Activated T-cell treated with anti-CD3 and anti-CD28 coated beads for 24 hours (primary cell): ENCODE data around the gene KIAA1217.
"Not testable (repeated sequence)": the region's sequence is repeated elsewhere in the genome, so short reads cannot be mapped to it uniquely, and the experiment has no call there.

Experiments used
- DNase-seq: peaks from one replicate; pipeline ENCODE4 v3.0.0-alpha.2; 2020; ENCODE audit warnings: low read depth

The KIAA1217 gene

DNA sequence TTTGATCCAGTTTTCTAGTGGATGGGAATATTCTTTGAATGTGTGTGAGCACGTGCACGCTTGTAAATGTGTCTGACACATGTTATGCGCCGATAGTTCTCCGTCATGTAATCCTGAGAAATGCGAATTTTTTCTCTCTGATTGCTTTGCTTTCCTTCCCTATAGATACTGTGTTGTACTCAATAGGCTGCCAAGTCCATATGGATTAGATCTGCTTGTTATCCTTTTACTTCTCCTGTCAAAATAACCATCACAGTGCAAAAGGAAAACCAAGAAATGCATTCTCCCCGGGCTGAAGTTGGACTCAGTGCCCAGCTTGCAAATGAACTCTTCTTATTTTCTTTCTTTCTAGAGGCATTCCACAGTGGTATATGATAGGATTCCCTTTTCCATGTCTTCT is 131.9 kb downstream of the KIAA1217 start:
- no peak for DNase-seq

DNA sequence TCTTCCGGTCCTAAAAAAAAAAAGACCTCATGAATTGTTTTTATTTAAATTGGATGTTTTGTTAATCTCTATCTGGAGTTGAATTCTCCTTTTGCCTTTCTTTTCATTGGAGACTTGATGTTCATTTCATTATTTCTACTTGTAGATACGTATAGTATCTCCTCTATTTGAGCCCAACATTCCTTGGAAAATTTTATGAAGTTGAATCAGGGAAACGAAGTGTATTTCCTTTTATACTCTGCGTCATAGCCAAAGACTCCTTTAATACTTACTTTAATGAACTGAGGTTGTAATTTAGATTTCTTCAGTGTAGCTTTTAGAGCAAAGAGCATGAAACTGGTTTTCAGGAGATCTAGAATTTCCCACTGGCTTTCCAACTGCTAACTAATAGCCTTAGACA is 132.4 kb downstream of the KIAA1217 start:
- no peak for DNase-seq

DNA sequence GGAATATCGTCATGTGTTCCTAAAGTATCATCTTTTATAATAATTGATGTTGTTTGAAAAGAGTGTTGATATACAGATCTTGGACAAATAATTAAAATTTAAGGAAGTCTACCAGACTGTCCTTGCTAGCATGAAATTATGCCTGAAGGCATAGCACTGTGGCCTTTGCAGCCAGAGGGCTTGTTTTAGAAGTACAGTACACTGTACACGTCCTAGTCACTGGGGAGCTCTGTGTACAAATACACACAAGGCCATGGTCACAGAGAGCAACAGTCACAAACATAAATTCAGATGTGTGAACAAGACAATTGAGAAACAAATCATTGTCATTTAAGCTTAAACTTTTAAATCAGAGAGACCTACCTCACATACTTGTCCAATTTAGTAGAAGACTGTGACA is 133.0 kb downstream of the KIAA1217 start:
- no peak for DNase-seq

DNA sequence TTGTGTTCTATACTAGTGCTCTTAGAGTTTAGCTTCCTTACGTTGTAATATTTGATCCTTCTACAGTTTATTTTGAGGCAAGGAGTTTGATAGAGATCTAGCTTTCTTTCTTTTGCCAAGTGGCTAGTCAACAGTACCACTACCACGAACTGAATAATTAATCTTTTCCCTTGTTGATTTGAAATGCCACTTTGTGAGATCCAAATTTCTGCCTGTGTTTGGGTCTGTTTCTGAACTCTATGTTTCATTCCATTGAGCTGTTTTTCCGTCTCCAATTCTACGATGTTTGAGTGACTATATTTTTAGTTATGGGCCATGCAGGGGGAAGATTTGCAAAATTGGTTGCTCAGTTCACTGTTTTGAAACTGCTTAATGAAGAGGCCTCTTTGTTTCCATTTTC is 134.7 kb downstream of the KIAA1217 start:
- DNase-seq = no peak

DNA sequence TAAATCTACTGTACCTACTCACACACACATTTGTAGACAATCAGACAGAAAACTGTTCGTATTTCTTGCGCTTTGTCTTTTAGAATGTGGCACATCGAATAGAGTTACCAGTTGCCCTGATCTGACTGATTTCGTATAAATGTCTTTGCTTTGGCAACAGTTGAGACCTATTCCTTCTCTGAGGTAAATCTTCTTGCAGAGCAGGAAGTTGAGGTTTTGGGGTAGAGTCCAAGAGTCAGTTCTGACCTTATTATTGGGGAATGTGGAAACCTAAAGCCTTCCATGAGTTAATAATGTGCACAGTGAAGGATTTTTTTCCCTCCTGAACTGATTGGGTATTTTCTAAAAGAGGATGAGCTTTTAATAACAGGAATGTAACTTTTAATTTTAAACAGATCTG is 135.3 kb downstream of the KIAA1217 start:
- DNase-seq = no peak

DNA sequence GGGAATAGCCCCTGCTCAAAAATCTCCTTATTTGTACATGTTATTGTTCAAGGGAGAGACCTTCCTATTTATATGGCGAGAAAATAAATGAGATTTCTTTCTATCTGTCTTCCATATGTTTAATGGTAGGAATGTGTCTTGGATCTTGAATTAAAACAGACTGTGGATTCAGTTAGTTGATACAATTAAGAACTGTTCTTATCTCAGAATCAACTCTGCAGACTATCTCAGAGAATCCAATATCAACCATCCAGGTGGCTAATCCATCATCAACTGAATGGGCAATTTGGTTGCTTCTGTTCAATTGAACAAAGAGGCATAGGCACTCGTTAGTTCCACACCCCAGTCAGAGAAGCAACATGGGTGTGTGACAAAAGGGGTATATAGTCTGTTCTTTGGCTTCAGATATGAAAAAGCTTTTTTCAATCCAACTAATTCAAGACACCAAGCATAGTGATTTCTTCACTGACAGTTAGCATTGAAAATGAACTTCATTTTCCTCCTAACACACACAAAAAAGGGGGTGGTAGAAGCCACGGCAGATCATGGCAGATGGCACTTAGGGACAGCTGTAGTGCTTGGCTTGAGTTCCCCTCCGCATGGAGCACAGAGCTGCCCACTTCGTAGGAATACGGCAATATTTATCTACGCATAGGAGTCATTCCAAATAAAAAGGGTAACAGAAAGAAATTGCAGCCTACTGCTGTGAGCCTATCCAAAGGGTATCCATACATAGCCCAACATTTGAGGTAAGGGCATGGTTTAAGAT is 135.9 kb downstream of the KIAA1217 start:
- no peak for DNase-seq

DNA sequence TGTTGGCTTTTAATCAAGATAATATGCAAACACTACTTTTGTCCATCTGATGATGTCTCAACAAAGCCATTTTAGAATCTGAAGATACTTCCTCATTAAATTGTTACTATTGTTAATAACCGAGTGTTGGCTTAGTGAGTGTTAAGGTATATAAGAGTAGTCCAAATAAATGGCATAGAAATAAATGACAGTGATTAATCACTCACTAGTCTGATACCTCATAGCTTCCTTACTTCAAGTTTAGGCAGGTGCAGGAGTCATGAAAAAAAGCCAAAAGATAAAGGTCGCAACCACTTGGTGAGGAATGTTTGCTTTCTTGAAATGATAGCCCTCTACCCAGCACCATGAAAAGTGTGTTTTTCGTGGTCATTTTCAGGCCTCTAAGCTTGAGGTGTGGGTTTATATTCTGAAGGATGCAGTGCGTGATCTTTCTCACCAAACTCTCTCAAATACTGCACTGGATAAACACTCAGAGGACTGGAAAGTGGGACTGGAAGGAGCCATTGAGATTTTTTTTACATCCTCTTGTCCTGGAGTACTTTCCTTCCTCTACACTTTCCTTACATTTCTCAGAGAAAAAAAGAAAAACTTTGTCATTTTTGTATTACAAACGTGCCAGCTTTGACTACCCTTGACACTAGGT is 138.1 kb downstream of the KIAA1217 start:
- DNase-seq = no peak

DNA sequence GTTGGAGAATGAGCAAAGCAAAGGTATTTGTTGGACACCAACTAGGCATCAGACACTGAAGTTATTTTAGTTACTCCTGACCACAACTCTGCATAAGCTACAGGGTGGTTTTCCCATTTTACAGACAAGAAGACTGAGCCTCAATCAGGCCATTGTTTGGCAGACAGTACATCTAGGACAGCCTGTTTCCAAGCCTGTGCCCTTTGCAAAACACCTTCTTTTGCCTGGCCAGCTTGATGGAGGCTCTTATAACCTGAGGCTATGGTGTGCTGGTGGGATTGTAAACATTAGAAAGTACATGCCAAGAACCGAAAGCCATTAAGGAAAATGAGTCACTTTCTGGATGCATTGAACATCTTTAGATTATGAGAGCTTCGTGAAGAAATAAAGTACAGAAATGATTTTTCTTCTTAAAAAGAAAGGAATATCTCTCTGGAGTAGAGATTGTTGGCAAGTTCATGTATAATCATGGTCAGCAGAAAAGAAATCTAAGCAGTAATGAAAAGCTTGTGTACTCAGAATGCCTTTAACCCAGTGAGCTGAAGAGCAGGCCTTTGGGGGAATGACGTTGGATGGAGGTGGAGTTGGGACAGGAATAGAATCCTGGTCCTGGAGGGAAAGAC is 140.6 kb downstream of the KIAA1217 start:
- DNase-seq = no peak

DNA sequence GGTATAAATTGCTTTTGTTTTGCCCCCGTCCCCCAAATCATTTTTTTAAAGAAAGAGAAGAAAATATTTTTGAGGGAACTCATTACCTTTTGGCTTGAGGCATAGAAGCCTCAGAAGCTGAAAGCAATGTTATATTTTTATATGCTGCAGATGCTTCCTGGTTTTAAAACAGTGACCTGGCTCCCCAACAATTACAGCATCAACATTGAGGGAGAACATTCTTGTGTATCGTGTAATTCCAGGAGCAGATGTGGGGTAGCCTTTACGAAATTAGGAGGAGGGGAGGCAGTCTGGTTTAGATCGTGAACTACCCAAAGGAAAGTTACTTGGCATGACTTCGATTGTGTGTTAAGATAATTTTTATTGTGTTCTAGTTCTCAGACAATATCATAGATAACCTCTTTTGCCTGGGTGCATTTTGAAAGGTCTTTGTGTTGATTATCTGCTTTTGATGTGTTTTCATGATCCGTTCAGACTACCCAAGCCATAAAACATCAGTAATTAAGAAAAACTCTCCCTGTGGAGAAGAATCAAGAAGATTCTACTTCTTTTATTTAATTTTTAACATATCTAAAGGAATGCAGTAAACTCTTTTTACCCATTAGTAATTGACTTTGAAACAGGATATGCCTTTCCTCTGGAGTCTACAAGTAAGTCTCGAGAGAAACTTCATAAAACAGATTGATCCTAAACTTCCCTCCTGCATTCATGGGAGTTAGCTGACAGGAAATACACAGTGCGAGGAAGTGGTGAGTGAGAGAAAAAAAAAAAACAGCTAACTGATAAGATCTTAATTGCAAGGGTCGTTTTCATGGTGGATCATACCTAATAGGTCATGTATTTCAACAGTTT is 141.4 kb downstream of the KIAA1217 start:
- DNase-seq = no peak

DNA sequence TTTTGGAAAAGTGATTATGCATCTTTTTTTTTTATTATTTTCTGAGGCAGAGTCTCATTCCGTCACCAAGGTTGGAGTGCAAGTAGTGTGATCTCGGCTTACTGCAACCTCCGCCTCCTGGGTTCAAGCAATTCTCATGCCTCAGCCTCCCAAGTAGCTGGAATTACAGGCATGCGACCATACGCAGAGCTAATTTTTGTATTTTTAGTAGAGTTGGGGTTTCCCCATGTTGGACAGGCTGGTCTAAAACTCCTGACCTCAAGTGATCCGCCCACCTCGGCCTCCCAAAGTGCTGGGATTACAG is 141.9 kb downstream of the KIAA1217 start:
- not testable (repeated sequence) for DNase-seq

DNA sequence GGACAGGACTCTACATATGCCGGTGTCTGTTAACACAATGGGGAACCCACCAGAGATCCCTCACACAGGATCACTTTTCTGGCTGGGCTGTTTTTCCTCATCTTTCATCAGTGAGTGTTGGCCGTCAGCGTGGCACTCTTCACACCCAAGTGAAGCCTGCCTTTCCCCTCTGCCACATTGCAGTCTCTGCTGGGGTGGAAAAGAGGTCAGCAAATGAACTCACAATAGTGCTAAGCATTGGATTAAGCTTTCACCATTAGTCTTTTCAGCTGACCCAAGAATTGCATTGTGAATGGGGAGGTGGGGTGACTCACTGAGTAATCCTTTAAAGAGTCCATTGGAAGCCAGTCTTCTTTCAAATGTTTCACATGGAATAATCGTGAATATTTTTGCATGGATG is 143.0 kb downstream of the KIAA1217 start:
- DNase-seq = no peak

DNA sequence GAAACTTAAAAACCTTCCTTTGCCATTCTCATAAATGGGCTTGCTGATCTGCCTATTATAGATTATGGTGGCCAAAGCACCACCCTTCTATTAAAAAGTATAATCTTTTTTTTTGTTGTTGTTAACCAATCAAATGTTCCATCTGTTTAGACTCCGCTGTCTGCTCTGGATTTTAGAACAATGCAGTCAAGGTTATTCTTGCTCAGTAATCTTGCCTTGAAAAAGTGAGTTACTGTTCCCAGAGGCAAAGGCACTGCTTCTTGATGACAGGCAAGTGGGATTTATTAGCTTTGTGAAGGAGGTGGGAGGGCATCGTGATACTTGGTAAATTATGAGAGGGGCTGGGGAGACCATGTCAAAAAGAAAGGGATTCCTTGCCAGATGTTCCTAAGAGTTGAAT is 143.5 kb downstream of the KIAA1217 start:
- DNase-seq = no peak

DNA sequence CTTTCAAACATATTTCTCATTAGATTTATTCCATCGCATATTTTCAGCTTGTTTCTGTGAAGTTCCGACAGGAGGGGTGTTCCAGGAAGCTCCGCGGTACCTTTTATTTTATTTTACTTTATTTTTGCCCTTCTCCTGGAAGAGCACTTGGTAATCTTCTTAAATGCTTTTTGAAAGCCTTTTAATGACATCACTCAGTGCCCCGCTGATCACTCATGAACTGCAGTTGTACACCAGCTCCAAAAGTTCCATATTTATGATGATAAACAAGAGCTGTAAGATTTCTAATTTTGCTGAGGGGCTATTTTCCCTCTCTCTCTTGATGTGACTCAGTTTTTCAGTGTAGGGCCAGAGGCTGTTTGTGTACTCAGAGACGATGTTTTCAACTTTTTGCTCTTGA is 144.4 kb downstream of the KIAA1217 start:
- DNase-seq = no peak

DNA sequence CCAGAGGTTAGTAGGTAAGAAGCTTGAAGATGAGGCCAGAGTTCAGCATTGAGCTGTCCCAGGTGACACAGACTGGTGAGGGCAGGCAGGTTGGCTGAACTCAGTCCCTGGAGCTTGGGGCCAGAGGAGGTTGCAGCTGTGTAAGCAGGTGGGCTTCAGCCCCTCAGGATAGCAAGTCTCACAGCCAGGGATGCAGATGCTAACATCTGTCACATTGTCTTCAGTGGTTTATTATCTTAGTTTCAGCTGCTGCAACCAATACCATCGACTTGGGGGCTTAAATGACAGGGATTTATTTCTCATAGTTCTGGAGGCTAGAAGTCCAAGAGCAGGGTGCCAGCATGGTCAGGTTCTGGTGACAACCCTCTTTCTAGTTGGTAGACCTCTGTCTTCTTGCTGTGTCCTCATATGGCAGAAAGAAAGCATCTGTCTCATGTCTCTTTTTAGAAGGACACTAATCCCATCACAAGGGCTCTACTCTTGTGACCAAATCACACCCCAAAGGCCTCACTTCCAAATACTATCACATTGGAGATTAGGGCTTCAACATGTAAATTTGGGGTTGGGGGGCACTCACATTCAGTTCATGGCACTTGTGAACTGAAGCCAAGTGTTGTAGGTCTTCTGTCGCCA is 146.2 kb downstream of the KIAA1217 start:
- no peak for DNase-seq

DNA sequence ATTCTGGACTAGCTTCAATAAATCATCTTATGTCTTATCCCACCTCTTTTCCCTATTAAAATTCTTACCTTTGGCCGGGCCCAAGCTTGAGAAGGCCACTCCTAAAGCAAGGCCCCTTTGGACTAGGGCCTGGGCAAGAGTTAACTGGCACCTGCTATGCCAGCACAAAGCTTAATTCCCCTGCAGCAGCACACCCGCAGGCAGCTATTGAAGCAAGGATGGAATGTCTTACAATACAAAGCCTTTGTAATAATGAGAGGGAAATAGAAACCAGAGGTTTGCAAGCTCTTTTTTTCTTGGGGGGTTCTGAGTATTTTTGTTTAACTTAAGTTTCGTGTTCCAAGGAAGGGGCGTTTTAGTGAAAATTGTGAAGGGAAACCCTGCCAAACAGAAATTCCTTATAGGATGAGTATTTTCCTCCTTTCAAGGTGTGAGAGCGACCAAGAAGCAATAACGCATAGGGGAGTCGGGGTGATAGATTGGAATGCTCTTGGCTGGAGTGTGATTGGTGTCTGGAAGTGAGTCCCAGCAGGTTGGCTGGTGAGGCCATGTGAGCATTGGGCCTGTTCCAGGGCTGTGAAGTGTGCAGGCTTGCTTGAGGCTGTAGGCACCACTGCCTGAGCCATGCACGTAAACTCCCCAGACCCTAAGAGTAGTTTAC is 148.5 kb downstream of the KIAA1217 start:
- DNase-seq = no peak

DNA sequence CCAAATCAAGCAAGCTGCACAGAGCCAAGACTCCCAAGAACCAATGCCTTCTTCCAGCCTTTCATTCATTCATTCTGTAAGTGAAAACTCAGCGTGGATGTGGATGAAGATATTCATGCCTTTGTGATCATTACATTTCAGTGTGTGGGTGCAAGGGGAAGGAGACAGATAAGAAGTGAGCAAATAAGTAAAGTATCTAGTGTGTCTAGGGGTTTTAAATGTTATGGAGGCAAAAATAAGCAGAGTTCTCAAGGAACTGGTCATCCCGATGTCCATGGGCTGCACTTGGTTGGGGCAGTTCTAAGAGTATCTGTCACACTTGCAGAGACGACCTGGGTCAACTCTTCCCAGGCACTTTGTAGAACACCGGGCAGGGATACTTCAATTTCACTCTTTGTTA is 149.1 kb downstream of the KIAA1217 start:
- no peak for DNase-seq

DNA sequence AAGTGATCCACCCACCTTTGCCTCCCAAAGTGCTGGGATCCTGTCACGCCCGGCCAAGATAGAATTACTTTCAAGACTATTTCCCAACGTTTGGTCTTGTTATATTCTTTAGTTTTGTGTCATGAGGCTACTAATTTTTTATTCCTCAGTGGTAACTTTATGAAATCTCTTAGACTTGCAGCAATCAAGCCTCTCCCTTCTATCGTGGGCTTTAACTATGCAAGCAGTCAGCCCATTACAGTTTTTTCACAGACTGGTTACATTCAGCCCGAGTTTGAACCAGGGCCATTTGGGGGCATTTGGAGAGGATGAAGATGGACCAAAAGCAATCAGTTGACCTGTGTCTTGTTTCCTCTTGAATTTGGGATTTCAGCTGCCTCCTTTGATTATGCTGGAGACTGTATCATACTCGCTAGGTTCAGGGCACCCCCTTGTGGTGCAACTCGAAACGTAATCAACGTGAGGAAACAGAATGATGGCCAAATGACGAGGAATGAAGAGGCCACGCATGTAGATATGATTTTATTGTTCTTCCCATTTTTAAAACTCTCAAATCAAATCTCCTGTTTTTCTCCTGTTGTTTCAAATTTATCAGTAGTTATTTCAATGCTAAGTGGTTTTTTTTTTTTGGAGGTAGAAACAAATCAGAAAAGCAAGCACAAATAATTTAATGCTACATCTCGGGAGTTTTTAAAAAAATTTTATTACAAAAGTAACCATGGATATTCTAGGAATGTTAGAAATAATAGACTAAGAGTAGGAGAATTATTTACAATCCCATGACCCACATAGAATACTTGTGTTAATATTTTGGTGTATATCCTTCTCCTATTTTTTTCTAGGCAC is 151.6 kb downstream of the KIAA1217 start:
- no peak for DNase-seq

DNA sequence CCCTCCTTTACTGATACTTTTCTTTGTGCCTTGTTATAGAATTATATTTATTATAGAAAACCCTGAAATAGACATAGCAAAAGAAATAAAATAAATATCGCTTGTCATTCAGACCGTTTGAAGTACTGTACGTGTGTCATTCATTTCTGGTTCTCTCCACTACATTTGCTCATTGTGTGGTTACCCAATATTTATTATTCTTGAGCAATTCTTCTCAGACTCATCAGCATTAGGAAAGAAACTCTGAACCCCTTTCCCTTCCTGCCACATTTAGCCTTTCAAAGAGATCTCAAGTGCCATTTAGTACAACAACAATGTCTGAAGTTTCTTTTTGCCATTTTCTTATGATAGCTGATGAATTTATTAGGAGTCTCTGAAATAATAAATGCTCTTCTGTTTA is 154.1 kb downstream of the KIAA1217 start:
- DNase-seq = no peak

DNA sequence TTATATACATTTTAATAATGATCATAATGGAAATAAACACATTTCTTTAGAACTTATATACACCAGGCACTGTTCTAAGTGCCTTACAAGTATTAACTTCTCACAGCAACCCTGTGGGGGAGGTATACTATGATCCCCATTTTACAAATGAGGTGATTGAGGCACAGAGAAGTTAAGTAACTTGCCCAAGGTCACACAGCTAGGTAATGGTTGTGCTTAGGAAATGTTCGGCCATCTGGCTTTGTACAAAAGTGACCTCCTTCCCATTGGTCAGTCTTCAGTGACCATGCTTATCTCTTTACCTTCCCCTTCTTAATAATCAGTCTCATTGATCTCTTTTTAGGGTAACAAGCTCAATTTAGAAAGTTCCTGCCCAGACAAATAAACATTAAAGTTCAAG is 158.8 kb downstream of the KIAA1217 start:
- DNase-seq = no peak

DNA sequence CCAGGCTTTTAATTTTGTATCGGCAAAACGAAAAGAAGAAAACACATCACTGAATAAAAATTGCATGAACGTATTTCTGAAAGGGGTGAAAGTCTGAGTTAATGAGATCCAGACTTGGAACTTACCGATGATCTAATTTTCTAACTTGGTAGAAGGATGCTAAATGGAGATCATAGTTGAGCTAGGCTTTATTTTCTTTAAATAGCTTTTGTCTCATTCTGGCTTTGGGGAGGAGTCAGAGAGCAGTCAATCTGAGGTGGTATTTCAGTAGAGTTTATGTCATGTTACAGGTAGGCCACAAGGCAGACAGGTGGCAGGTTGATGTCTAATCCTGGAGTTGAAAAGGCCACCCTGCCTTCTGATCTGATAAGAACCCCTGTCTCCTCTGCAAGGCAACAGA is 161.9 kb downstream of the KIAA1217 start:
- no peak for DNase-seq

DNA sequence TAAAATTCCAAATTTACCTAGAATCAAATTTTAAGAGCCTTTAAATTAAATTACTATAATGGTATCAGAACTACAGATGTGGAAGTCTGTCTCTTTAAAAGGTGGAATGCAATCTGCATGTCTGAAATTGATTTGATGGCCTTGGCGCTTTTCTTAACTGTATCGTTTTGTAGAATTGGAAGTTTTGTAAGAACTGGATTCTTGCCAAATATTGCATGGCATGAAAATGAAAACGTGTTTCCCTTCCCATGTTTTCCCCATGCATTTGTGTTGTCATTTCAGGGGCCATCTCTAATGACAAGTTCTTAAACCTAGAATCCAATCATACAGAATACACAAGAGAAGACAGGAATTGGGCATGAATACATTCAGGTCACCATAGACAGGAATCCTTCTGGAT is 162.5 kb downstream of the KIAA1217 start:
- DNase-seq = no peak
